H1 (cell line): ENCODE results near the gene DENND4B. TPM values are rescaled to one million over a fixed set of nuclear protein-coding genes. Genes with fewer than 3 reads are reported as not detected.

ENCODE experiments used
- CTCF ChIA-PET: fragments of 300-600 bp; sonication (Branson Sonifier 250); formaldehyde crosslinking; loops from one replicate; lab custom pipeline; 2021; ENCODE audit not compliant: partially characterized antibody; lab: Charles Lee
- POLR2A ChIA-PET: fragments of 300-600 bp; sonication (Branson Sonifier 250); formaldehyde crosslinking; loops from one replicate; lab custom pipeline; 2021; ENCODE audit warnings: inconsistent platforms; ENCODE audit not compliant: partially characterized antibody; lab: Charles Lee
- DNase-seq, 2 experiments: peaks; one replicate each; pipeline versions ENCODE4 v3.0.0 to v3.0.0-alpha.2; 2010 to 2022; ENCODE audit warnings: low spot score in 2 of 2, low read depth in 1 of 2, mixed read lengths in 1 of 2
- FAIRE-seq: peaks from 2 replicates; lab custom pipeline; 2011; peaks lifted over from hg19 to GRCh38; lab: Jason Lieb, UNC
- H2AFZ ChIP-seq: 2 replicates; pipeline ENCODE4 v1.8.1; 2012; ENCODE audit warnings: low read length, inconsistent platforms
- H2AK5ac ChIP-seq: 2 replicates; pipeline ENCODE4 v1.6.1; 2013; ENCODE audit warnings: low read depth, low read length
- H2BK120ac ChIP-seq: replicated peaks from 2 replicates; pipeline ENCODE3; 2013; ENCODE audit warnings: low read depth, low read length, inconsistent platforms
- H2BK12ac ChIP-seq: 2 replicates; pipeline ENCODE4 v1.6.1; 2013; ENCODE audit warnings: low read depth, low read length
- H2BK15ac ChIP-seq: 2 replicates; pipeline ENCODE4 v1.6.1; 2013; ENCODE audit warnings: low read length
- H2BK20ac ChIP-seq: 2 replicates; pipeline ENCODE4 v1.6.1; 2013; ENCODE audit warnings: low read length
- H2BK5ac ChIP-seq: 2 replicates; pipeline ENCODE4 v1.6.1; 2013; ENCODE audit warnings: low read depth, low read length
- H3K14ac ChIP-seq: 2 replicates; pipeline ENCODE4 v1.6.1; 2013; ENCODE audit warnings: inconsistent platforms; ENCODE audit not compliant: insufficient read length
- H3K18ac ChIP-seq: 2 replicates; pipeline ENCODE4 v1.6.1; 2013; ENCODE audit warnings: low read length; ENCODE audit errors: extremely low read depth
- H3K23ac ChIP-seq: 2 replicates; pipeline ENCODE4 v1.6.1; 2013; ENCODE audit warnings: inconsistent platforms; ENCODE audit not compliant: insufficient read length
- H3K23me2 ChIP-seq: 2 replicates; pipeline ENCODE4 v1.6.1; 2013; ENCODE audit warnings: low read depth, low read length
- H3K27ac ChIP-seq: 2 replicates; pipeline ENCODE4 v1.6.1; 2011; ENCODE audit warnings: low read depth, low read length, inconsistent platforms
- H3K27me3 ChIP-seq, 4 experiments: replicated peaks in 1 of 4; 1 replicate in 1 of 4; 2 replicates in 3 of 4; pipeline versions ENCODE4 v1.6.1 to v1.8.1; 2011 to 2013; ENCODE audit warnings: low read length in 3 of 4, mild to moderate bottlenecking in 3 of 4, inconsistent platforms in 2 of 4, mixed read lengths in 2 of 4, moderate library complexity in 1 of 4; ENCODE audit not compliant: control insufficient read depth in 3 of 4, insufficient read depth in 3 of 4; ENCODE audit errors: extremely low read depth in 1 of 4
- H3K36me3 ChIP-seq, 4 experiments: 2 replicates each; pipeline versions ENCODE4 v1.6.1 to v1.8.1; 2011 to 2013; ENCODE audit warnings: mild to moderate bottlenecking in 4 of 4, low read length in 3 of 4, moderate library complexity in 2 of 4, control low read depth in 1 of 4, inconsistent platforms in 1 of 4; ENCODE audit not compliant: insufficient read depth in 4 of 4, control insufficient read depth in 2 of 4
- H3K4ac ChIP-seq: replicated peaks from 2 replicates; pipeline ENCODE3; 2013; ENCODE audit warnings: low read length, low read depth, mixed read lengths, inconsistent platforms; ENCODE audit not compliant: insufficient read length
- H3K4me1 ChIP-seq, 4 experiments: replicated peaks in 1 of 4; 1 replicate in 1 of 4; 2 replicates in 3 of 4; pipeline versions ENCODE4 v1.6.1 to v1.8.1; 2011 to 2013; ENCODE audit warnings: low read length in 3 of 4, inconsistent platforms in 2 of 4, mixed read lengths in 1 of 4; ENCODE audit not compliant: insufficient read depth in 4 of 4, control insufficient read depth in 3 of 4
- H3K4me2 ChIP-seq, 2 experiments: 2 replicates each; pipeline versions ENCODE4 v1.6.1 to v1.8.1; 2011 to 2013; ENCODE audit warnings: low read depth in 2 of 2, low read length in 2 of 2, control low read depth in 1 of 2, inconsistent platforms in 1 of 2, mild to moderate bottlenecking in 1 of 2; ENCODE audit not compliant: insufficient read depth in 1 of 2
- H3K4me3 ChIP-seq, 4 experiments: fragments of 200-600, 300-600 bp in 1 of 4; sonication (generic), shearing (Covaris generic), sonication (Bioruptor Twin) in 1 of 4; 2 replicates each; pipeline versions ENCODE4 v1.5.1 to v1.8.1; 2011 to 2016; ENCODE audit warnings: low read length in 4 of 4, low read depth in 3 of 4, control low read depth in 2 of 4, inconsistent platforms in 2 of 4, mild to moderate bottlenecking in 2 of 4, mixed read lengths in 1 of 4, moderate library complexity in 1 of 4; ENCODE audit not compliant: insufficient read depth in 2 of 4; ENCODE audit errors: extremely low read depth in 1 of 4
- H3K56ac ChIP-seq: replicated peaks from 2 replicates; pipeline ENCODE3; 2013; ENCODE audit warnings: low read depth, mild to moderate bottlenecking, mixed read lengths, low read length, inconsistent platforms; ENCODE audit not compliant: insufficient read length
- H3K79me1 ChIP-seq: 2 replicates; pipeline ENCODE4 v1.6.1; 2013; ENCODE audit warnings: low read depth, low read length, control low read depth
- H3K79me2 ChIP-seq, 2 experiments: 2 replicates each; pipeline versions ENCODE4 v1.6.1 to v1.8.1; 2012 to 2013; ENCODE audit warnings: low read length in 2 of 2, mild to moderate bottlenecking in 2 of 2, inconsistent platforms in 1 of 2; ENCODE audit not compliant: insufficient read depth in 2 of 2, control insufficient read depth in 1 of 2
- H3K9ac ChIP-seq, 4 experiments: replicated peaks in 1 of 4; 1 replicate in 1 of 4; 2 replicates in 3 of 4; pipeline versions ENCODE4 v1.6.1 to v1.8.1; 2011 to 2013; ENCODE audit warnings: low read depth in 3 of 4, low read length in 3 of 4, control low read depth in 2 of 4, mild to moderate bottlenecking in 2 of 4, moderate library complexity in 2 of 4, inconsistent platforms in 1 of 4; ENCODE audit errors: extremely low read depth in 1 of 4
- H3K9me3 ChIP-seq, 2 experiments: 2 replicates each; pipeline versions ENCODE4 v1.6.1 to v1.8.1; 2012 to 2013; ENCODE audit warnings: mild to moderate bottlenecking in 2 of 2, moderate library complexity in 2 of 2, control low read depth in 1 of 2, inconsistent platforms in 1 of 2, low read depth in 1 of 2, low read length in 1 of 2, mixed read lengths in 1 of 2; ENCODE audit not compliant: insufficient read depth in 2 of 2
- H4K20me1 ChIP-seq, 2 experiments: replicated peaks in 1 of 2; 2 replicates each; pipeline versions ENCODE3 to v1.8.1; 2011 to 2013; ENCODE audit warnings: inconsistent platforms in 2 of 2, low read length in 2 of 2, mild to moderate bottlenecking in 1 of 2; ENCODE audit not compliant: insufficient read depth in 2 of 2, control insufficient read depth in 1 of 2
- H4K5ac ChIP-seq: 2 replicates; pipeline ENCODE4 v1.6.1; 2013; ENCODE audit warnings: low read length, low read depth, mixed read lengths, inconsistent platforms; ENCODE audit not compliant: insufficient read length
- H4K8ac ChIP-seq: 2 replicates; pipeline ENCODE4 v1.8.0; 2013; ENCODE audit warnings: mild to moderate bottlenecking, moderate library complexity, low read length, inconsistent platforms; ENCODE audit not compliant: insufficient read depth; ENCODE audit errors: extremely low read depth
- H4K91ac ChIP-seq: replicated peaks from 2 replicates; pipeline ENCODE3; 2013; ENCODE audit warnings: low read length, mixed read lengths, inconsistent platforms; ENCODE audit not compliant: insufficient read length
- CBX5 ChIP-seq: fragments of 300-800, 300-1000 bp; sonication (generic); IDR thresholded peaks from 2 replicates; pipeline ENCODE4 v1.7.1; 2016; ENCODE audit warnings: antibody characterized with exemption, low read length, low read depth
- CHD1 ChIP-seq: IDR thresholded peaks from 2 replicates; pipeline ENCODE4 v1.6.1; 2012; ENCODE audit warnings: low read depth, low read length, improper control_type of control experiment
- CREB1 ChIP-seq: IDR thresholded peaks from 2 replicates; pipeline ENCODE4 v1.6.1; 2012; ENCODE audit warnings: inconsistent platforms
- EZH2 ChIP-seq: fragments of 200-600 bp; sonication (generic); IDR thresholded peaks from 2 replicates; pipeline ENCODE4 v1.7.1; 2012; ENCODE audit warnings: low read depth, mild to moderate bottlenecking, moderate library complexity, low read length, inconsistent platforms; ENCODE audit not compliant: severe bottlenecking
- RXRA ChIP-seq: IDR thresholded peaks from 2 replicates; pipeline ENCODE4 v1.6.1; 2011; ENCODE audit warnings: low read depth, mild to moderate bottlenecking, low read length, moderate library complexity; ENCODE audit not compliant: insufficient read depth
- SIRT6 ChIP-seq: IDR thresholded peaks from one replicate; pipeline ENCODE4 v1.7.1; 2012; ENCODE audit warnings: low read length, inconsistent platforms
- ZNF274 ChIP-seq: IDR thresholded peaks from 2 replicates; pipeline ENCODE4 v1.7.0; 2012; ENCODE audit warnings: low read length, borderline replicate concordance; ENCODE audit errors: extremely low read depth
- WGBS, 2 experiments: shearing (Covaris generic) in 1 of 2; methylation state at CpG; one replicate each; pipeline versions ENCODE4 v1.1.6 to v1.1.7; 2013 to 2015; ENCODE audit warnings: low lambda C conversion rate in 2 of 2, mixed read lengths in 2 of 2, inconsistent platforms in 1 of 2, low coverage in 1 of 2, missing lambda C conversion rate in 1 of 2; ENCODE audit not compliant: insufficient replicate concordance in 2 of 2, insufficient coverage in 1 of 2, insufficient read length in 1 of 2; ENCODE audit errors: extremely low coverage in 1 of 2, missing lambda C conversion rate in 1 of 2; 5-methylcytosine and 5-hydroxymethylcytosine counted together
- polyA plus RNA-seq, 7 experiments: library from polyadenylated mRNA; depleted of rRNA in 3 of 7; stranded (reverse) in 5 of 7; unstranded in 2 of 7; fragments of >200 nt in 5 of 7; fragments of 200-250 nt in 2 of 7; gene quantifications; 1 replicate in 5 of 7; 2 replicates in 1 of 7; 4 replicates in 1 of 7; pipeline versions ENCODE4 v1.2.1 to v1.2.3, GENCODE V29; 2011 to 2013; ENCODE audit warnings: missing spikeins in 2 of 7, mixed read lengths in 2 of 7
- total RNA-seq: library from RNA; stranded (reverse); fragmentation: NEBNext Ultra II Directional; extraction: Animal tissue kit (Norgen Biotek cat#: 25700); gene quantifications from 2 replicates; pipeline ENCODE4 v1.2.1, GENCODE V29; 2021

DENND4B gene
- total and polyA plus RNA-seq, 2 of the 8 experiments (the other 6 are each of a cell fraction or from before 2014, with no cell fraction given), result 45.6 to 61.1 TPM

DNA sequence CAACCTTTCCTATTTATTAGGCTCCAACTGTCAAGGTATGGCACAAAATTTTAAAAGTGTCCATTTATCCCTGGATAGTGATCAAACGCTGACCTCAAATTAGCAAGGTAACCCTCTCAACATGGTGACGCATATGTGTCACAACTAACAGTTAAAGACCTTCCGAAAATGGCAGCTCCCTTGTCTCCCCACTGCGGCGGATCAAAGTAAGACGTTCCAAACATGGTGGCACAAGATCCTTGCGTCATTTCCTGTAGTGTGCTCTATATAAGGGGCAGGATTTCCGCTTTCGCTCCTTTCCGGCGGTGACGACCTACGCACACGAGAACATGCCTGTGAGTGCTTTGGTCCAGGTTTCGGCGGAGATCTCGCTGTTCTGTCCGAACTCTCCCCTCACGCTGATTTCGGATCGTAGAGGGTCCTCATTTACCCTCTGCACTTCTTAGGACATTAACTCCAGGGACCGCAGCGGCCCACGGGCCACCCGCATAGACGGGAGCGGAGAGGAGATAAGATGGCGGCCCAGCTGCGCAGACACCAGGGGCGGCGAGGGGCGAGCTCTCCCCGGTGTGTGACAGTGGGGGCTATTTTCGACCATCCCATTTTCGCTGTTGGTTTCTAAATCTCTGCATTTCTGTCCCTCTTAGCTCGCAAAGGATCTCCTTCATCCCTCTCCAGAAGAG lies 44.1 kb upstream of the DENND4B start, which contains the start of gene RPS27:
Gene RPS27, plus strand, starts transcription at position 295 of the 683 bp plus-strand sequence. Its CDS starts 35 bp downstream, at position 330.
- H3K23ac ChIP-seq, result no peak within 1 kb of the TSS
- no peaks in the 10 kb centered on the region for H3K79me1 ChIP-seq
- peak within 1 kb of the TSS; percentile 71 for H4K5ac ChIP-seq
- peaks cover 0 to 2% of the 10 kb centered on the region in 2 experiments; a peak in 1 of 4 replicates for H3K9me3 ChIP-seq
- ChIA-PET CTCF (interaction anchor here (0.6 to 1.9 kb wide), 9 partner anchors 9 to 194 kb away, joined by 3 to 7 read pairs (median 4); partner anchors contain the start of genes CREB3L4 and JTB), POLR2A (interaction anchor here (0.6 to 13.2 kb wide), 119 partner anchors 11 to 470 kb away, joined by 3 to 454 read pairs (median 5); partner anchors contain the start of genes CREB3L4, CRTC2, DENND4B and GATAD2B)
- H3K27me3 ChIP-seq, result no peaks in the 10 kb centered on the region
- H2BK12ac ChIP-seq, result no peak within 1 kb of the TSS; the same call in 1 of the 2 replicates
- H2BK5ac ChIP-seq, result peak within 1 kb of the TSS; percentile 90
- peak within 1 kb of the TSS; percentile 98; the same call in 1 of the 2 replicates for H4K8ac ChIP-seq
- peak within 1 kb of the TSS; percentile 85 for H3K18ac ChIP-seq
- no peak within 1 kb of the TSS for H2AK5ac ChIP-seq
- H3K27ac ChIP-seq, result peak within 1 kb of the TSS; percentile 95
- WGBS, 2 experiments, result 2% methylated on average over 36 of the region's 36 CpGs; no CpG with 5 or more reads in 1 of the 2 experiments
- H3K4ac ChIP-seq, result peak within 1 kb of the TSS; percentile 27
- H2AFZ ChIP-seq, result peak within 1 kb of the TSS; percentile 31; the same call in 1 of the 2 replicates
- peaks cover 0 to 6% of the 10 kb centered on the region in 2 experiments for H4K20me1 ChIP-seq
- no peak within 1 kb of the TSS for H2BK15ac ChIP-seq
- H2BK120ac ChIP-seq, result no peak within 1 kb of the TSS
- FAIRE-seq, result peak; percentile 73
- H3K14ac ChIP-seq, result no peak within 1 kb of the TSS
- peaks cover 0 to 22% of the 10 kb centered on the region in 2 experiments; a peak in 3 of 4 replicates for H3K79me2 ChIP-seq
- H3K4me1 ChIP-seq, result peaks cover 0 to 8% (median 3%) of the 10 kb centered on the region in 4 experiments; a peak in 4 of 7 replicates
- peak within 1 kb of the TSS; percentile 78 to 95 (median 87) for H3K4me3 ChIP-seq
- H2BK20ac ChIP-seq, result no peak within 1 kb of the TSS
- peak within 1 kb of the TSS; percentile 75 to 91 for H3K4me2 ChIP-seq
- peak within 1 kb of the TSS; percentile 66 for H4K91ac ChIP-seq
- peak within 1 kb of the TSS; percentile 89 for H3K56ac ChIP-seq
- peaks cover 14 to 42% (median 27%) of the 10 kb centered on the region in 4 experiments for H3K36me3 ChIP-seq
- DNase-seq, result peak; percentile 86 to 93
- H3K23me2 ChIP-seq, result peaks cover 11% of the 10 kb centered on the region
- peak within 1 kb of the TSS; percentile 91 to 100 (median 98) for H3K9ac ChIP-seq
- TF ChIP-seq EZH2 (no peak), ZNF274 (no peak), SIRT6 (no peak), CBX5 (no peak), CHD1 (peak; percentile 85), RXRA (no peak), CREB1 (peak; percentile 94)
